GM12873 (cell line): ENCODE data around the gene DPF1.

ENCODE experiments used
- CTCF ChIP-seq: IDR thresholded peaks from 2 replicates; pipeline ENCODE4 v1.5.1; 2012; ENCODE audit warnings: low read depth, mild to moderate bottlenecking, moderate library complexity, low read length, control low read depth; ENCODE audit not compliant: insufficient read depth; ENCODE audit errors: missing control alignments

DPF1 gene

GRCh38 chr19:38221919-38222830 is 1.8 kb downstream of the DPF1 start:
- TF ChIP-seq CTCF = no peak

- no peak for TF ChIP-seq CTCF
Measured at GRCh38 chr19:38221421-38221820, 2.6 kb downstream of the DPF1 start.

- no peak for TF ChIP-seq CTCF
Measured at GRCh38 chr19:38219221-38219620, 4.8 kb downstream of the DPF1 start.

- no peak for TF ChIP-seq CTCF
Measured at GRCh38 chr19:38218204-38218603, 5.8 kb downstream of the DPF1 start.

- no peak for TF ChIP-seq CTCF
Measured at GRCh38 chr19:38216785-38217641, 7.0 kb downstream of the DPF1 start.

- no peak for TF ChIP-seq CTCF
Measured at GRCh38 chr19:38213911-38214625, 10.0 kb downstream of the DPF1 start.
